NT2/D1 (cell line): ENCODE results near the gene DCPS.

Experiments
- SUZ12 ChIP-seq: IDR thresholded peaks from 2 replicates; pipeline ENCODE4 v1.6.1; 2011; ENCODE audit not compliant: insufficient read length, insufficient read depth; ENCODE audit errors: extremely low read depth
- ZNF274 ChIP-seq: IDR thresholded peaks from 2 replicates; pipeline ENCODE4 v1.6.1; 2011; ENCODE audit warnings: mild to moderate bottlenecking, low read depth, low read length

- TF ChIP-seq ZNF274 (no peak), SUZ12 (no peak)
These were observed 42.7 kb downstream of the DCPS start for GRCh38 chr11:126346586-126346940.
